ENCODE data around the gene ANKFN1.

Gene ANKFN1

GRCh38 chr17:56177361-56177760, 24.1 kb downstream of the ANKFN1 start:
- no peak for TF ChIP-seq CTCF (IDR thresholded peaks at IDR 0.05; ENCODE audit: insufficient read depth, missing control alignments)
- DNase-seq (ENCODE audit: insufficient read length, low spot score) (no peak), FAIRE-seq (no peak)

- no peak for FAIRE-seq
- DNase-seq (ENCODE audit: insufficient read length, low spot score): no peak
- TF ChIP-seq CTCF (IDR thresholded peaks at IDR 0.05; ENCODE audit: insufficient read depth, missing control alignments): no peak
These were observed 24.9 kb downstream of the ANKFN1 start for GRCh38 chr17:56178203-56178602.

- TF ChIP-seq CTCF (IDR thresholded peaks at IDR 0.05; ENCODE audit: insufficient read depth, missing control alignments): no peak
- DNase-seq (ENCODE audit: insufficient read length, low spot score) (no peak), FAIRE-seq (no peak)
These were observed 28.8 kb downstream of the ANKFN1 start for GRCh38 chr17:56182081-56182480.

- DNase-seq (ENCODE audit: insufficient read length, low spot score) (no peak), FAIRE-seq (no peak)
- TF ChIP-seq CTCF (IDR thresholded peaks at IDR 0.05; ENCODE audit: insufficient read depth, missing control alignments): no peak
These were observed 31.4 kb downstream of the ANKFN1 start for GRCh38 chr17:56184650-56185049.

- FAIRE-seq: no peak
- no peak for DNase-seq (ENCODE audit: insufficient read length, low spot score)
- no peak for TF ChIP-seq CTCF (IDR thresholded peaks at IDR 0.05; ENCODE audit: insufficient read depth, missing control alignments)
These were observed 32.4 kb downstream of the ANKFN1 start for GRCh38 chr17:56185491-56186221.

- no peak for FAIRE-seq
These were observed 33.0 kb downstream of the ANKFN1 start for GRCh38 chr17:56186222-56186786.

More at GRCh38 chr17:56186222-56186786, 33.0 kb downstream of the ANKFN1 start:
- TF ChIP-seq CTCF (IDR thresholded peaks at IDR 0.05; ENCODE audit: insufficient read depth, missing control alignments): no peak
- DNase-seq (ENCODE audit: insufficient read length, low spot score): no peak

Measured in D721Med (cell line).